NCI-H748 treated with DMSO at 0.1 percent for 48 hours (cell line): Measurements from ENCODE around the gene CERT1.
"Not testable (repeated sequence)": the region's sequence is repeated elsewhere in the genome, so short reads cannot be mapped to it uniquely, and the experiment has no call there.

Source experiments
- DNase-seq: peaks from one replicate; lab custom pipeline; 2025; lab: John Stamatoyannopoulos, UW

The CERT1 gene, protein sequence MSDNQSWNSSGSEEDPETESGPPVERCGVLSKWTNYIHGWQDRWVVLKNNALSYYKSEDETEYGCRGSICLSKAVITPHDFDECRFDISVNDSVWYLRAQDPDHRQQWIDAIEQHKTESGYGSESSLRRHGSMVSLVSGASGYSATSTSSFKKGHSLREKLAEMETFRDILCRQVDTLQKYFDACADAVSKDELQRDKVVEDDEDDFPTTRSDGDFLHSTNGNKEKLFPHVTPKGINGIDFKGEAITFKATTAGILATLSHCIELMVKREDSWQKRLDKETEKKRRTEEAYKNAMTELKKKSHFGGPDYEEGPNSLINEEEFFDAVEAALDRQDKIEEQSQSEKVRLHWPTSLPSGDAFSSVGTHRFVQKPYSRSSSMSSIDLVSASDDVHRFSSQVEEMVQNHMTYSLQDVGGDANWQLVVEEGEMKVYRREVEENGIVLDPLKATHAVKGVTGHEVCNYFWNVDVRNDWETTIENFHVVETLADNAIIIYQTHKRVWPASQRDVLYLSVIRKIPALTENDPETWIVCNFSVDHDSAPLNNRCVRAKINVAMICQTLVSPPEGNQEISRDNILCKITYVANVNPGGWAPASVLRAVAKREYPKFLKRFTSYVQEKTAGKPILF

DNA sequence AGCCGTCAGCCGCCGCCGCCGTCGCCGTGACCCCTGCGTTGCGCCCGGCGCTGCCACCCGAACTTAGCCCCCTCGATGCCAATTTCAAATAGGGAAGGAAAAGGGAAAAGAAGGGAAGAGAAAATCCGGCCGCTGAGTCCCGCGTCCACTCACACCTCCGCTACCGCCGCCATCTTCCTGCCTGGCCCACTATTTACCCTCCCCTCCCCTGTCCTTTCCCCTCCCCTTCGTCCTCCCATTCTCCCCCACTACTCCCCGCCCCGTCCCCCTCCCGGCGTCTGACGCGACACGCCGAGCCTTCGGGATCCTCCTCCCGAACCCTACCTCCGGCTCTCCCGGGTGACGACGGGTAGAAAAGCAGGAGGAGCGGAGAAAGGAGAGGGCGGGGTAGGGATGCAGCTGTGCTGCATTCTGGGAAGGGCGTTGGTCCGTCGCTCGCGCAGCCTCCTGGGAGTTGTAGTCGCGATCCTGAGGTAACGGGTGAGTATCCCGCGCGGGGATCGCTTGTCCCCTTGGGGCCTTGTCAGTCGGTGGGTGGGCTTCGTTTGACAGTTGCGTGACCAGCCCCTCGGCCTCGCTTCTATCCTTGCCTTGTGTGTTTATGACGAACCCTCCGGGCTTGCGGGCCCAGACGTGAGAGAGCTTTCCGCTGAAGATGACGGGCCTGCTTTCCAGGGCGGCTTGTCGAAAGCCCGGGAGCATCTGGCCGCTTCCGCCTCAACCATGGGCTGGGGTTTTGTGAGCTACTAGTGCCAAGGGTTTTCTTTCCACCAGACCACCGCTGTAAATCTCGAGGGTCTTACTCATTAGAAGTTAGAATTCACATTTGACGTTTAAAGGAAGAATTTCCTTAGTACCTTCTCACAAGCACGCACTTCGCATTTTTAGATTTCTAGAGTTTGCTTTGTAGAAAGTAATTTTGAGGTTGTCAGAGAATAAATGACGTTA lies at the start of gene CERT1, which contains the start of gene POLK:
Gene CERT1 (minus strand): TSS at position 195 of the 948 bp plus-strand sequence. CDS start 422 bp downstream, outside the sequence.
Gene POLK (plus strand): TSS at position 457 of the 948 bp plus-strand sequence.
- DNase-seq = peak; percentile 95

DNA sequence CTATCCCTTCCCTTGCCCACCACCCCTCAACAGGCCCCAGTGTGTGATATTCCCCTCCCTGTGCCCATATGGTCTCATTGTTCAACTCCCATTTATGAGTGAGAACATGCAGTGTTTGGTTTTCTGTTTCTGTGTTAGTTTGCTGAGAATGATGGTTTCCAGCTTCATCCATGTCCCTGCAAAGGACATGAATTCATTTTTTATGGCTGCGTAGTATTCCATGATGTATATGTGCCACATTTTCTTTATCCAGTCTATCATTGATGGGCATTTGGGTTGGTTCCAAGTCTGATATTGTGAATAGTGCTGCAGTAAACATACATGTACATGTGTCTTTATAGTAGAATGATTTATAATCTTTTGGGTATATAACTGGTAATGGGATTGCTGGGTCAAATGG lies 49.2 kb upstream of the CERT1 start:
- not testable (repeated sequence) for DNase-seq

DNA sequence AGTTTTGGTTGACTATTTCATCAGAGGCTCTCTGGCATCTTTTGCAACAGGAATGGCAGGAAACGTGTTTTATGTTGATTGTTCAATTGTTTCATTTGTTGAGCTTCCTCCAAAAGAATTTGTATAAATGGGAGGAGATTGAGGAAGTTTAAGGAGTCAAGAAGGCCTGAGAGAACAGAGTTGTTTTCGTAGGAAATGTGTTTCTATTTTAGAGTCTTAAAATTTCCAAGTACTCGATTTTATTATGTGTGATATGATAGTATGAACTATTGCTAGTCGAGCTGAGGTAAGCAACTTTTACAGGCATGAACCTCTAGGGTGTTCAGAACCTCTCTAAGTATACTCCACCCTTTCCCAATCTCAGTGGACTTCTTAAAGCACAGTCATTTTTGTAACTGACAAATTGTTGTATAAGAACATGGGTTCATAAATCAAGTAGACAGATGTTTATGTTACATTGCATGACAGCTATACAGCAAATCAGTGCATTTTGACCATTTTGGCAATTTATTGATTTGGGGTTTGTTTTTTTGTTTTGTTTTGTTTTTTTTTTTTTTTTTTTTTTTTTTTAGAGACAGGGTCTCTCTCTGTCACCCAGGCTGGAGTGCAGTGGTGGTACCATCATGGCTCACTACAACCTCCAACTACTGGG lies 47.7 kb upstream of the CERT1 start:
- no peak for DNase-seq

DNA sequence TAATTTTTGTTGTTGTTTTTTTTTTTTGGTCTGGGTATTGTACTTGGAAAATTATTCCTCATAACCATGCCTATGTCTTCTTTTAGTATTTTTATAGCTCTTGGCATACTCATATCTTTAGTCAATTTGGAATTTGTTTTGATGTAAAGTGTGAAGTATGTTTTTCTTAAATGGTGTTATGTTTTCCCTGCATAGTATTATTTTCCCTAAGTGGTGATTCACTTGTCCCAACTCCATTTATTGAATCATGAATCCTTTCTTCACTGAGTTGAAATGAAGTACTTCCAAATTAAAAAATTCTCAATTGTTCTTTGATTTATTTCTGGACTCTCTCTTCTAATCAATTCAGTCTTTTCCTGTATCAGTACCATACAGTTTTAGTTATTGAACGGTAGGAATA lies 46.8 kb upstream of the CERT1 start:
- no peak for DNase-seq

DNA sequence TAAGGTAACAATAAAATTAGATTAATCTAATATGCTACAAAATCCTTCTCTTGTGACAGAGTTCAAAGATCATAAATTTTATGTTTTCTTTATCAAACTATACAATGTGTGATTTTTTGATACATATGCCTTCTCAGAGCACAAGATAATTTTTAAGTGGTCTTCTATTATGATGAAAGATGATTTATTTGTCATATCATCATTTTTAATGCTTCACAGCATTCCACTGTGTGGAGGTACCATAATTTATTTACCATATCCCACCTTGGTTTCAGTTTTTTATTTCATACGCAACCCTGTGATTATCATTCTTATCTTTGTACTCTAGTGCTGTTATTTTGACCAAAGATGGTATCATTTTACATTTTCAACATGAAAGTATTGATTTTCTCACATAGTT lies 41.9 kb upstream of the CERT1 start:
- DNase-seq = no peak

DNA sequence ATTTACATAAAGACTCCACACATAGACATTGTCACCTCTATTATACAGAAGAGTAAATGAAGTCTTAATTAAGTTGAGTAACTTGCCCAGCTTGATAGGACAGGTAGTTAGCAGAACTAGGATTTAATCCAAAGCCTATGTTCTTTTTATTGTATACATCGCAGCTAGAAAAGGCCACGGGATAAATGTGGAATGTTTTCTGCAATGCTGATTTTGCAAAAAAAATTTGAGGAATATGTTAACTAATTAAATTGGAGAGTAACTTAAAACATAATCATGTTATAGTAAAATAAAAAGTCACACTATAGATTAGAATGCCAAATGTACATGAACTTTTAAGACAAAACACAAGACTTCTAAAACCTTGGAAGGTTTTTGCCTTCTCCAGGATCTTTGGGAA lies 41.3 kb upstream of the CERT1 start:
- no peak for DNase-seq

DNA sequence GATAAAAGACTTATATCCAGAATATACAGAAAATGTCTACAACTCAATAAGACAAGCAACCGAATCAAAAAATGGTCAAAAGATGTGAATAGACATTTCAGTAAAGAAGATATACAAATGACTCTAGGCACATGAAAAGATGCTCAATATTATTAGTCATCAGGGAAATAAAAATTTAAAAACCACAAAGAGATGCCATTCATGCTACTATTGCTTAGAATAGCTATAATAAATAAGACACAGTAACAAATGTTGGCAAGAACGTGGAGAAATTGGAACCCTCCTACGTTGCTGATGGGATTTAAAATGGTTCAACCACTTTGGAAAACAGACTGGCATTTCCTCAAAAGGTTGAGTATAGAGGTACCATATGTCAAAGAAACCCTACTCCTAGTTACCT lies 40.0 kb upstream of the CERT1 start:
- DNase-seq = no peak

DNA sequence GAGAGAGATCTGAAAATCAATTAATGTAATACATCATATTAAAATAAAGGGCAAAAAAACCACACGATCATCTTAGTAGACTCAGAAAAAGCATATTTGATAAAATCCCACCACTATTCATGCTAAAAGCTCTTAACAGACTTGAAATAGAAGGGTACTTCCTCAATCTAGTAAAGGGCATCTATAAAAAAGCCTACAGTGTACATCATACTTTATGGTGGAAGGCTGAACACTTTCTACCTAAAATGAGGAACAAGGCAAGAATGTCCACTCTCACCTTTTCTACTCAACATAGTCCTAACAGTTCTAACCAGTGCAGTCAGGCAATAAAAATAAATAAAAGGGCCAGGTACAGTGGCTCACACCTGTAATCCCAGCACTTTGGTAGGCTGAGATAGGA lies 39.2 kb upstream of the CERT1 start:
- no peak for DNase-seq

DNA sequence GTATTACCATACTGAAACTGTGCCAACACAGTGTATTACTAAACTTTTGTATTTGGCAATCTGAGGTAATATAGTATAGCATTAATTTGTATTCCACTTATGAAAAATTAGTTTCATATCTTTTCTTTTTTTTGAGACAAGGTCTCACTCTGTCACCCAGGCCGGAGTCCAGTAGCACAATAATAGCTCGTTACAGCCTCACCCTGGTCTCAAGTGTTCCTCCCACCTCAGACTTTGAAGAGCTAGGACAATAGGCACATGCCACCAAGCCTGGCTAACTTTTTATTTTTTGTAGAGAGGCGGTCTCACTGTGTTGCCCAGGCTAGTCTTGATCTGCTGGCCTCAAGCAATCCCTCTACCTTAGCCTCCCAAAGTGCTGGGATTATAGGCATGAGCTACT lies 36.4 kb upstream of the CERT1 start:
- DNase-seq = no peak

DNA sequence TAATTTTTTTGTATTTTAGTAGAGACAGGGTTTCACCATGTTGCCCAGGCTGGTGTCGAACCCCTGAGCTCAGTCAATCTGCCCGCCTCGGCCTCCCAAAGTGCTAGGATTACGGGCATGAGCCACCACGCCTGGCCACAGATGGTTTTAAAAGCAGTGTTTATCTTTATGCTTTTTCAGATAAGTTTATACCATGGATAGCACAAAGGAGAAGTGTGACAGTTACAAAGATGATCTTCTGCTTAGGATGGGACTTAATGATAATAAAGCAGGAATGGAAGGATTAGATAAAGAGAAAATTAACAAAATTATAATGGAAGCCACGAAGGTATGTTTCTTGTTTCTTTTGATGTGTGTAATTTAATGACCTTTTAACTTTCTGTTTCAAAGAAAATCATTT lies 35.4 kb upstream of the CERT1 start:
- DNase-seq = no peak

DNA sequence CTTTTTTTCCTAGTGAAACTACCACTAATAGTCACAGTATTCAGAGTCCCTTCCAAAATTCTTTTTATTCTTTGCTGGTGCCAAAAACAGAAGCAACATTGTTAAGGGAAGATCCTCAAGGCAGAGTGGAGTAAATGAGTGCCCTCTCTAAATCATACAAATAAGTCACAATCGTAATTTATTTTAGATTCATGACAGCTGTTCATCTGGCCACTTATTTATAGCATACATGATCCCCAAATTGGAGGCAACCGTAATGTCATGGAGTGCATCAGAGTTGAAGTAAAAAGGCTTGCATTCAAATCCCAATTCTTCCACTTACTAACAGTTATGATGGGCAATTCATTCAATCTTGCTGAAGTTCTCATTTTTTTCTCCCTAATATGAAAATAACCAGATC lies 33.7 kb upstream of the CERT1 start:
- DNase-seq = no peak

DNA sequence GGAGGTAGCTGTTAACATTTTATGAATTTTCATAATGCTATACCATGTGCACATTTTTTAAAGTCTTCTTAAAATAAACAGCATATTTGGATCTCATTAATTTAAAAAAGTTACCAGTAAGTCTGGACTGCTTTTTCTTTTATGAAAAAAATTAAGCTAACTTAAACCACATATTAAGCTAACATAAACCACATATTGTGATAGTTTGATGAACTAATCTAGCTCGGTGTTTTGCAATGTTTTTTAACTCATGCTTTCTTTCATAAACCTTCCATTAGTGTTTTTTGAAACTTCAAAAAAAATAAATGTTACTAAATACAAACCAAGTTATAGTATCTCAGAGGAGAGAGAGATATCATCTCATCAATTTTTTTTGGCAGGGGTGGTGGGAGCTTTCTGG lies 26.8 kb upstream of the CERT1 start:
- DNase-seq = no peak

DNA sequence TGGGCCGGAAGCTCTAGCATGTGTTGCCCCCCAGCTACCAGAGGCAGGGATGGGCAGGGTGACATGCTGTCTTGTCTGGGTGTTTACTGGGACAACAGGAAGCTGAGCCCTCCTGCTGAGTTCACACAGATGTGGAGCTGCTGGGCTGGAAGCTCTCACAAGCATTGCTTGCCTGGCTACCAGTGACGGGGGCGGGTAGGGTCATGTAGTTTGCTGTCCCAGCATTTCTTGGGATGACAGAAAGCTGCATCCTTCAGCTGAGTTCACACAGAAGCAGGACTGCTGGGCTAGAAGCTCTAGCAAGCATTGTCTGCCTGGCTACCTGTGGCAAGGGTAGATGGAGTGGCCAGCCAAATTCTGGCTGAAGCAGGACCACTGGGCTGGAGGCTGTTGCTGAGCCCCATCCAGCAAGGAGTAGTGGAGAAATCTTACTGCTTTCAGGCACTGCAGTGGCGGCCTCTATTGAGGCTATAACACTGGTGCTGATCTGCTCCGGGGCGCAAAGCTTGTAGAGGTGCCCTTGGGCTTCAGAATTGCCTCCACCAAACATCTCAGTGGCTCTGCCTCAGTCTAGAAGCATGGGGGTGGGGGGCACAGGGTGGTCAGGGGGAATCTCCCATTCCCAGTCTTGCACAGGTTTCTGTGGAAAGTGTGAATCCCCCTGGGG lies 25.4 kb upstream of the CERT1 start:
- DNase-seq = no peak

DNA sequence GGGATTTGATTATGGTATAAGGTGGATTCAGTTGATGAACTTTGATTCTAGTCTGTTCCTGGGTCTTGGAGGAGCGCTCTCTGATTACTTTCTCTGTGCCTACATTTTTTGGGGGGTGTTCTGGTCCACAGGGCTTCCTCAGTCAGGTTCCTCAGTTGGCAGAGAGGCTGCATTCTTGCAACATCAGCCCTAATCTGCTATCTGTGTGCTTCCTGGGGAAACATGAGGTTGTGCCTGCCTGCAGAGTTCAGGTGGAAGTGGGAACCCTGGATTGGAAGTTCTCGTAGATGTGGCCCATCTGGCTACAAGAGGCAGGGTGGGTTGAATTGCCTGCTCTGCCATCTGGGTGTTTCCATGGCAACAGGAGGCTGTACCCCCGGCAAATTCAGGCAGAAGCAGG lies 24.7 kb upstream of the CERT1 start:
- DNase-seq = no peak

DNA sequence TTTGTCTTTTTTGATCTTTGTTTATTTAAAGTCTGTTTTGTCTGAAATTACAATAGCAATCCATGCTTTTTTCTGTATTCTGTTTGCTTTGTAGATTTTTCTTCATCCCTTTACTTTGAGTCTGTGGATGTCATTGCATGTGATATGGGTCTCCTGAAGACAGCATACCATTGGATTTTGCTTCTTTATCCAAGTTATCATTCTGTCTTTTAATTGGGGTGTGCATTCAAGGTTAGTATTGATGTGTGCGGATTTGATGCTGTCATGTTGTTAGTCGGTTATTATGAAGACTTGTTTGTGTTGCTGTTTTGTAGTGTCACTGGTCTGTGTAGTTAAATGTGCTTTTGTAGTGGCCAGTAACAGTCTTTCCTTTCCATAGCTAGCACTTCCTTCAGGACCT lies 23.3 kb upstream of the CERT1 start:
- no peak for DNase-seq

DNA sequence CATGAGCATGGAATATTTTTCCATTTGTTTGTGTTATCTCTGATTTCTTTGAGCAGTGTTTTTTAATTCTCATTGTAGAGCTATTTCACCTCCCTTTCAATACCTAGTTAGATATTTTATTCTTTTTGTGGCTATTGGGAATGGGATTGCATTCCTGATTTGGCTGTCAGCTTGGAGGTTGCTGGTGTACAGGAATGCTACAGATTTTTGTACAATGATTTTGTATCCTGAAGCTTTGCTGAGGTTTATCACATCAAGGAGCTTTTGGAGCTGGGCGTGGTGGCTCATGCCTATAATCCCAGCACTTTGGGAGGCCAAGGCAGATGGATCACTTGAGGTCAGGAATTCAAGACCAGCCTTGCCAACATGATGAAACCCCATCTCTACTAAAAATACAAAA lies 22.3 kb upstream of the CERT1 start:
- not testable (repeated sequence) for DNase-seq

DNA sequence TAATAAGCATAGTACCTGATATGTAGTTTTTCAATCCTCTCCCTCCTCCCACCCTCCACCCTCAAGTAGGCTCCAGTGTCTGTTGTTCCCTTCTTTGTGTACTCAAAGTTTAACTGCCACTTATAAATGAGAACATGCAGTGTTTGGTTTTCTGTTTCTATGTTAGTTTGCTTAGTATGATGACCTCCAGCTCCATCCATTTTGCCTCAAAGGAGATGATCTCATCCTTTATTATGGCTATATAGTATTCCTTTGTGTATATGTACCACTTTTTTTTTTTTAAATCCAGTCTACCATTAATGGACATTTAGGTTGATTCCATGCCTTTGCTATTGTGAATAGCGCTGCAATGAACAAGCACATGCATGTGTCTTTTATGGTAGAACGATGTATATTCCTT lies 20.8 kb upstream of the CERT1 start:
- no peak for DNase-seq

DNA sequence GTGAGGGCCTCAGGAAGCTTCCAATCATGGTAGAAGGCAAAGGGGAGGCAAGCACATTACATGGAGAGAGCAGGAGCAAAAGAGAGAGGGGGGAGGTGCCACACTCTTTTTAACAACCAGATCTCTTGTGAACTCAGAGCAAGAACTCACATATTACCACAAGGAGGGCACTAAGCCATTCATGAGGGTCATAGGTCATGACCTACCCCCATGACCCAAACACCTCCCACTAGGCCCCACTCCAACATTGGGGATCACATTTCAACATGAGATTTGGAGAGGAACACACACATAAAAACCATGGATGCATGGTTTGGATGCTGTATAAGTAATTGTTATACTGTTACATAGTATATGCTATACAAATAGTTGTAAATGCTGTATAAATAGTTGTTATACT lies 17.8 kb upstream of the CERT1 start:
- no peak for DNase-seq

DNA sequence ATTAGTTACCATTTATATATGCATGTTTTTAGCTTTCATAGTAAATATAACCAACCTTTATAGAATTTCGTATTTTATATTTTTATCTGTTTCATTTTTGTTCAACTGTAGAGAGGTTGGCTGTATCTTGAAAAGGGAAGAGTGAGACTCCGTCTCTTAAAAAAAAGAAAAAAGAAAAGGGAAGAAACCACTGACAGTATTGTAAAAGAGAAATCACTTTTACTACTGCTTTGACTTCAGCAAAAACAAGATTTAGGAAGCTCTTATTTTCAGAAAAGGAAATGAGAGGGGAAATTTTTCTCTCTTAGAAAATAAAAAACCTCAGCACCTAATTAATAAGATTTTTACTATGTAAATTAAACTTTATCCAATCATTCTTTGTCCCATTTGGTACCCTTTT lies 14.6 kb upstream of the CERT1 start:
- DNase-seq = no peak

DNA sequence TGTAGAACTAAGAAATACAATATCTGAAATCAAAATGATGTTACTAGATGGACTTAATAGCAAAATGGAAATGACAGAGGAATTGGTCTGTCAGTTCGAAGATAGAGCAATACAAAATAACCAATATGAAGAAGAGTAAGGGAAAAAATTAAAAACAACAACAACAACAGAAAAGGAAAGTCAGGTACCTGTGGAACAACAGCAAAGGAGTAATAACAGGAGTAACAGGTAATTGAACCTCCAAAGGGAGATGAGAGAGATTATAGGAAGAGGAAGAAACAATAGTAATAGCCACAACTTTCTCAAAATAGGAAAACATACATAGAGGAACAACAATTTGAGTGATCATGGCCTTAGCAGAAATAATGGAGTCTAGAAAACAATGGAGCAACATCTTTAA lies 13.9 kb upstream of the CERT1 start:
- no peak for DNase-seq

DNA sequence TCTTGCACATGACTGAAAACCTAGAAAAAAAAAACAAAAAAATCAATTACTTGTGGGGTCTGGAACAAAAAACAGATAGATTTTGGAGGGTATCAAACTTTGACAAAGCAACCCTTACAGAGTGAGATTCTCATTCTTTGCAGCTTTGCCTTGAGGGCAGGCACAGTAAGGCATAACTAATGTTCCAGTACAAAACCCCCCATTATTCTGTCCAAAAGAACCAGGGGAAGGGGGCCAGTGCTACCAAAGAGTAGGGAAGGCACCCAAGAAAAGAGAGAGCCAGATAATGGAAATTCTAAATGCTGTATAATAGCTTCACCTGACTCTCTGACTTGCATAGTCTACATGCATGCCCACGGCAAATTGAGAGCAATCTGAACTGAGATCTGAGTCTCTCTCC lies 13.2 kb upstream of the CERT1 start:
- DNase-seq = no peak

DNA sequence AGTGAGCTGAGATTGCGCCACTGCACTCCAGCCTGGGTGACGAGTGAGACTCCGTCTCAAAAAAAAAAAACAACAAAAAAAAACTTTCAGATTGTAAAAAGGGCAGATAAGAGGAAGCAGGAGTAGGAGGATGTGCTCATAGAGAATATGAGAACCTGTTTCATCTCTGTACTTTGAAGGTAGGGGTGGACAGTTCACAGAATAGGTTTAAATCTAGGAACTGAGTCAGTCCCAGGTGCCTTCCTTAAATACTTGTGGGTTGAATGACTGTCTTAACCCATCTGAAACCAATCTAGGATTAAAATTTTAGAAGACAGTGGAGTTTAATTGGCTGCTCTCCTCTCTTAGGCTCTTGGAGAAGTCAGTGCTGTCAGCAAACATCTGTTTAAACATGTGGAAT lies 12.6 kb upstream of the CERT1 start:
- DNase-seq = no peak
